Right kidney (tissue), 1 donor: ENCODE results near the gene CHTF18.

Experiments used
- DNase-seq: peaks from one replicate; pipeline ENCODE4 v3.0.0-alpha.2; 2016

Gene CHTF18

DNA sequence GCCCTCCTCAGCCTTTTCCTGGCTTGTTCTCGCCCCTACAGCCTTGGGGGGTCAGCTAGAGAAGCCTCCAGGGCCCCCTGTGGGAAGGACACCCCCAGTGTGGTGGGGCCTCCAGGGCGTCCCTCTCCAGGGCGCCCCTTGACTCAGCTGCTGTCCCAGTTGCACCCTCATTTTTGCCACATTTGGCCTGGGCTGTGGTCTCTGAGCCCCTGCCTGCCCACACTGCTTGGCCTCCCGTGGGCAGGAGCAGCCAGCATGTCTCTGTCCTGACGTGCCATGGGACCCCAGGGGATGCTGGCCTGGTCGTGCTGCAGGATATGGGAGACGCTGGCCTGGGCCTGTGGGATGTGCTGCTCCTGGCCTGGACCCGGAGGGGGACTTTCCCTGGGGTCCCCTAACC is 5.0 kb downstream of the CHTF18 start:
- no peak for DNase-seq

DNA sequence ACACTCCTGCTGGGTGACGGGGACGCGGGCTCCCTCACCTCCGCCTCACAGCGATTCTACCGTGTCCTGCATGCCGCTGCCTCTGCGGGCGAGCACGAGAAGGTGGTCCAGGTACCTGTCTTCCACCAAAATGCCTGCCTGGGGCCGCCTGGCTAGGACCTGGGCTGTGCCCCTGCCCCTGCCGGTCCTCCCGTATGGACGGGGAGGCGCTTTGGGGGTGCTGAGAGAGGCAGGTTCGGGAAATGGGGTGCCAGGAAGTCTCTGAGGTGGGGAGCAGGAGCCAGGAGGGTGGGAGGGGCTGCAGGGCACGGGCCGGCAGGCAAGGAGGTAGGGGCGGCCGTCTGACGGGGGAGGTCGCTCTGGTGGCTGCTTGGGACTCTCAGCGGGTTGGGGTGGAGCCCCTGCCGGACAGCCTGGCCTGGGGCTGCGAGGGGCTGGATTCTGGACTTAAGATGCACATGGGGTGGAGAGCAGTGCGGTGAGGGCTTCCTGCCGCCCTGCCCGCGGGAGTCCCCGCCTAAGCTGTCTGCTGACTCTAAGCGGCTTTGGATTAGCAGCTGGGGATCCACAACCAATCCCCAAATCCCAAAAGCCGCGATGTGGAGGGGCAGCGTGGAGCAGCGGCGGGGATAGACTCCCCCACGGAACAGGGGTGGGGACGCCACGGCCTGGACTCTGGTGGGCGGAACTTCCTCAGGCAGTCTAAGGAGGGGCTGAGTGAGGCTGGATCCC is 5.8 kb downstream of the CHTF18 start:
- DNase-seq: no peak

- DNase-seq: no peak
Observed at GRCh38 chr16:794853-795466, 6.5 kb downstream of the CHTF18 start.

DNA sequence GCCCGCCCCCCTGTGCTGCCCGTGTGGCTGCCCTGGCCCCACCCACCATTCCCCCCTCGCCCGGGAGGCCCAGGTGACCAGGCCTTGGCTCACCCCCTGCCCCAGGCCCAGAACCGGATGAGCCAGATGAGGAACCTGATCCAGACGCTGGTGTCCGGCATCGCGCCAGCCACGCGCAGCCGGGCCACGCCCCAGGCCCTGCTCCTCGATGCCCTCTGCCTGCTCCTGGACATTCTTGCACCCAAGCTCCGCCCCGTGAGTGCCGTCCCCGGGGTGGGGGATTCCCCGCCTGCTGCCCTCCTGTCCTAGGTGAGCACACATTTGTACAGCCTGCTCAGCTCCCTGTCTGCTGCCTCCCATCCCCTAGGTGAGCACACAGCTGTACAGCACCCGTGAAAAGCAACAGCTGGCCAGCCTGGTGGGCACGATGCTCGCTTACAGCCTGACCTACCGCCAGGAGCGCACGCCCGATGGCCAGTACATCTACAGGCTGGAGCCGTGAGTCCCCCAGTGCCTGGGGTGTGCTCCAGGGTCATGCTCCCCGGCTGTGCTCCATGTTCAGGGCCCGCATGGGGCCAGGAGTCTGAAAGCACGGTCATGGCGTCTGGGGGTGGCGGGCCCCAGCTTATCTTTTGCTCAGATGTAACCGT is 7.3 kb downstream of the CHTF18 start:
- DNase-seq: no peak

DNA sequence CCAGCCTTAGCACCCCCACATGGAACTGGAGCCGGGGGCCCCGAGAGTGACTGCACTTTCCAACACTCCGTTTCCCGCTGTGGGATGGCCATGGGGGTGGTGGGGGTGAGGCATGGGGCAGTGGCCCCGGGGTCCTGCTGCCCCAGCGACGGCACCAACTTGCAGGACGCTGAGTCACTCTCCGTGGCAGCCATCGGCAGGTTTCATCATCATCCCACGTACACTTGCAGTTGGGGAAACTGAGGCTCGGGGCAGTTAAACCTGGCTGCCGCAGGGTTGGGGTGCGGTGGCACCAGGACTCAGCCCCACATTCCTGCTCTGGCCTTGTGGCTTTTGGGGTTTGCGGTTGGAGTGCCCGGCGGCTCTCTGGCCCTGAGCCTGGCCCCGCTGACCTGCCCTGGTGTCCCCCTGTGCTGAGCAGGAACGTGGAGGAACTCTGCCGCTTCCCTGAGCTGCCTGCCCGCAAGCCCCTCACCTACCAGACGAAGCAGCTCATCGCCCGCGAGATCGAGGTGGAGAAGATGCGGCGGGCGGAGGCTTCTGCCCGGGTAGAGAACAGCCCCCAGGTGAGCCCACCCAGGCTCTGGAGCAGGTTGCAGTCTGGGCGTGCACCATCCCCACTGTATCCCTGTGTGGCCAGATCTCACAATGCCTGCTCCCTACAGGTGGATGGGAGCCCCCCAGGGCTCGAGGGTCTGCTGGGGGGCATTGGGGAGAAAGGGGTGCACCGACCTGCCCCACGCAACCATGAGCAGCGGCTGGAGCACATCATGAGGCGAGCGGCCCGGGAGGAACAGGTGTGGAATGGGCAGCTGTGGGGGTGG is 8.1 kb downstream of the CHTF18 start:
- DNase-seq: no peak

DNA sequence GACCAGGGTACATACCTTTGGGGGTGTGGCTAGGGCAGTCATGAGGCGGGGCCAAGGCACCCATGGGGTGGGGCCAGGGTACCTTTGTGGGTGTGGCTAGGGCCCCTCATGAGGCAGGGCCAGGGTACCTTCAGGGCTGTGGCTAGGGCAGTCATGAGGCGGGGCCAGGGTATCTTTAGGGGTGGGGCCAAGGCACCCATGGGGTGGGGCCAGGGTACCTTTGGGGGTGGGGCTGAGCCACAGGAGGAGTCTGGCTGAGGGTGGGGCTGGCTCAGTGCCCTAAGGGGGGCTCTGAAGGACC is 8.7 kb downstream of the CHTF18 start:
- DNase-seq: no peak

DNA sequence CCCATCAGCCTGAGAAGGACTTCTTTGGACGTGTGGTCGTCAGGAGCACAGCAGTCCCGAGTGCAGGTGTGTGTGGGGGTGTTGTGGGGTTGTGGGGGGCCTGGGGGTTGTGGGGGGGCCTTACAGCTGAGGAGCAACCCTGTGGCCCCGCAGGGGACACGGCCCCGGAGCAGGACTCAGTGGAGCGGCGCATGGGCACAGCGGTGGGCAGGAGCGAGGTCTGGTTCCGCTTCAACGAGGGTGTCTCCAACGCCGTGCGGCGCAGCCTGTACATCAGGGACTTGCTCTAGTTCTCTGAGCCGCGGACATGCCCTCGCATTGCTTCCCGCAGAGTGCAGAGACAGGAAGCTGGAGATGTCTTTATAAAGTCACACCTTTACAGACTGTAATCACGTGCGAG is 9.3 kb downstream of the CHTF18 start:
- DNase-seq: no peak

- DNase-seq: no peak
Observed at GRCh38 chr16:798666-799065, 10.2 kb downstream of the CHTF18 start.

DNA sequence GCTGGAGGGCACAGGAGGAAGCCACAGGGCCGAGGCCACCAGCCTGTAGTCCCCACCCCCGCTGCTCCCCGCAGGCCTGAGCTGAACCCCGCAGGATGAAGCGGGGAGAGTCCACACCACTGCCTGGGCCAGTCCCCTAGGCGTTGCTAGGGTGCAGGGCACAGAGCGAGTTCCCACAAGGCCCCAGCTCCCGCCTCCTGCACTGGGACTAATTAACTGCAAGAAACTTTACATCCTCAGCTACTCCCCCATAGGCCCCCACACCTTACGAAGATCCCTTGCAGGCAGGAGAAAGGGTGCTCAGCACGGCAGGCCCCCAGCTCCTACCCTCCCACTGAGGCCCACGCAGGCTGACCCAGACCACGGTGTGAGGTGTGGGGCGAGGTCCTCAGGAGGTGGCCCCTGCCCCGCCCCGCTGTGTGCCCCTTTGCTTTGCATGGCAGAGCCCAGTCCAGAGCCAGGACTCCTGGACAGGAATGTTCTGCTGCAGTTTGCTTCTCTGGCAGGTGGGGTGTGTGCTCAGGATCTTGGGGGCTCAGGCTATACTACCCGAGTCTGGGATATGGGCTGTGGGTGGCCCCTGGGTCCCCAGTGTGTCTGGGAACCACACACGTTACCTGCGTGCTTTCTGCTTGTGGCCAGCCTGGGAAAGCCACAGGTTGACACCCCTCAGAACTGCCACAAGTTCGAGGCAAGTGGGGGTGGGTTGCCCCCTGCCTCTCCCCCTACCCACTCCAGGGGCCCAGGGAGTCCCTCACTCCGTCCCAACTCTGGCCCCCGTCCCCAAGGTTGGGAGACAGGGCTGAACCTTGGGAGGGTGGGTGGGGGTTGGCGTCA is 10.9 kb downstream of the CHTF18 start:
- DNase-seq: no peak

DNA sequence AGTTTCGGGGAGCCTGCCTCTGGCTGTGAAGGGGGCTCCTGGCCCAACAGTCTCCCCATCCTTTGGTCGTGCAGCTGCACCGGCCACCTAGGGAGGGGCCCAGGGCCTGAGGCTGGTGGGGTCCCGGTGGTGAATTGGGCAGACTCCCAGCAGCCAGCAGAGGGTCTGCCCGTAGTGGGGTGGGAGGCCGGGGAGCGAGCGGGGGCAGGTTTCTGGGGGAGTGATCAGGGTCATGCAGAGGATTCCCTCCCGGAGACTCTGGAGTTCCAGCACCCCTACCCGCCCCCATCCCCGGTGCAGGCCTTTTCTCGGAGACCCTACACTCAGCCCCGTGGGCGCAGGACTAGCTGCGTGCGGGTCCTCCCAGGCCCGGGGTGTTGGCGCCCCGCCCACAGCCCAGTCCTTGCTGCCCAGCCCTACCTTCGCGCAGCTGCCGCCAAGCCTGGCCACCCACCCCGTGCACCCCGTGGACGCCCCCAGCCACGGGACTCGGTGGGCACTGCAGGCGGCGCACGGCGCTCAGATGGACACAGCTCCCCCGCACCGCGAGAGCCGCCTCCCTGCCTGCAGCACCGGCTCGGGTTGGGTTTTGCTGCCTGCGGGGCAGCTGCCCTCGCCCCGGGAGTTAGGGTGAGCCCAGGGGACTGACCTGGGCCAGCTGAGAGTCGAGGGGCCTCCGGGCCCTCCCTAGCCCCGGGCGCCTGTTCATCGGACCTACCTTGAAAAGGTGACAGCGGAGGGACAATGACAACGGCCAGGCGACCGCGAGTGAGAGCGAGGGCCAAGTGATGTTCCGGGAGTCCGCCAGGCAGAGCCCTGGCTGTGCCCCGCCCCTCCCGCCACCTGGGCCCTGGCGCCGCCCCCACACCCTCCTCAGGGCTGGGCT is 11.8 kb downstream of the CHTF18 start, which contains the start of gene GNG13:
Gene GNG13, minus strand, starts transcription at position 787 of the 886 bp plus-strand sequence. CDS start 1,657 bp downstream, outside the sequence.
- no peak for DNase-seq

- no peak for DNase-seq
Observed at GRCh38 chr16:800834-801511, 12.6 kb downstream of the CHTF18 start.

- no peak for DNase-seq
Observed at GRCh38 chr16:801584-802363, 13.4 kb downstream of the CHTF18 start.

- no peak for DNase-seq
Observed at GRCh38 chr16:802461-802860, 14.0 kb downstream of the CHTF18 start.

DNA sequence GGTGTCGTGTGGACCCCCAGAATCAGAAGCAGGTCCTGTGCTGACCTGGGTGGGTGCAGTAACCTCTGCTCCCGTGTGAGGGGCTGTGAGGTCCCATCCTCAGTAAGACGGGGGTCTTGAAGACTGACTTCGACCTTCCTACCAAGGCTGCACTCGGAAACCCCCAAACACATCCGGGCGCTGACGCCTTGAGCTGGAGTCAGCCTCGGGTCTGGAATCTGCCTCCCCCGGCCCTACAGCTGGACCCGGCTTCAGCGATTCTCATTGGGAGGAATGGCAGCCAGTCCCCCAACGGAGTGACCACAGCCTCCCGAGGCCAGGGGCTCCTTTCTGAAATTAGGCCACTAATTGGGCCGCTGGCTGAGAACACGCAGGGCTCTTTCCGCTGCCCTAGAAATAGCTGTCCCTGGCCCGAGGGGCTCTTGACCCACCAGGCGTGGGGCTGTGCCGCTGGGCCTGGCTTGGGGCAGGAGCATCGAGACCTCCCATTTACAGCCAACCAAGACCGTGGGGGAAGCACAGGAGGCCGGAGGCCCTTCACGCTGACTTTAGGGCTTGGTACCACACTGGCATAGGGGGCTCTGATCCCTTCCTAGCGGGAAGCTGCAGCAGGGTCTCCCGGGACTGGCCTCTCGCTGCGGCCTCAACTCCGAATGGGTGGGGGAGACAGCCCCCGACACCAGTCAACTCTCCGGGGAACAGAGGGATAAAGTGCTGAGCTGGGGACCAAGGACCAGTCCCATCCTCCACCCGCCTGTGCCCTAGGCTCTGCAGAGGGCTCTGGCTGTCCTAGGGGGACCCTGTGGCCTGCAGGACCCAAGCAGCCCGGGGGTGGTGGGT is 14.7 kb downstream of the CHTF18 start:
- DNase-seq: no peak

GRCh38 chr16:803754-804080 is 15.3 kb downstream of the CHTF18 start:
- DNase-seq: no peak

DNA sequence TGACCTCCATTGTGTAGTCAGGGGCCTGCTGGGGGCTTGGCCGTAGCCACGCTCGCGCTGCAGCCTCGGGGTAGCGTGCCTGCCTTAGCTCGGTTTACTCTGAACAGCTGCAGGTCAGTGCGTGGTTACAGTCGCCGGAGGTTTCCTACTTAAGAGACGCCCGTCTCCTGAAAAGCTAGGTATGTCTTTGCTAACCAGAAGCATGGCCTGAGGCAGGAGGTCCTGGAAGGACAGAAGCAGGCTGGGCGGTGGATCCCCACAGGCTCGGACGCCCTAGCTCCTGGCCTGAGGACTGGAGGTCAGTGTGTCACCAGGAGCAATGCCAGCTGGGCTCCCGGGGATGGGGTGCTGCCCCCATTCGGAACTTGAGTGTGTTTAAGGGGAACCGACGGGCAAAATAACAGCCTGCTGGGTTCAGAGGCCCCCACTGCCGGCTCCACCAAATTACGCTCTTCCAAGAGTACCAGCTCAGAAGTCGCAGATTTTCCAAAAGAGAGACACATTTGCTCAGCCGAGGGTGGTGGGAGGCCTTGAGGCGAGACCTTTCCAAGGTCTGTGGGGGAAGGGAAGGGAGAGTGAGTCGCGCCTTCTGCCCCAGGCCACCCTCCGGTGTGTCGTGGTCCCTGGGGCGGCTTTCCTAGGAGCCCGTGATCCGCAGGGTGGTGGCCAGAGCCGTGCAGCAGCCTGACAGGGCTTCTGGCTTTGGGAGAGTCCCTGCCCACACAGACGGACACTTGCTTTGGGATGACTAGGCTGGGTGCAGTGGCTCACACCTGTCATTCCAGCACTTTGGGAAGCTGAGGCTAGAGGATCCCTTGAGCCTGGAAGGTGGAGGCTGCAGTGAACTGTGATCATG is 16.0 kb downstream of the CHTF18 start:
- no peak for DNase-seq

DNA sequence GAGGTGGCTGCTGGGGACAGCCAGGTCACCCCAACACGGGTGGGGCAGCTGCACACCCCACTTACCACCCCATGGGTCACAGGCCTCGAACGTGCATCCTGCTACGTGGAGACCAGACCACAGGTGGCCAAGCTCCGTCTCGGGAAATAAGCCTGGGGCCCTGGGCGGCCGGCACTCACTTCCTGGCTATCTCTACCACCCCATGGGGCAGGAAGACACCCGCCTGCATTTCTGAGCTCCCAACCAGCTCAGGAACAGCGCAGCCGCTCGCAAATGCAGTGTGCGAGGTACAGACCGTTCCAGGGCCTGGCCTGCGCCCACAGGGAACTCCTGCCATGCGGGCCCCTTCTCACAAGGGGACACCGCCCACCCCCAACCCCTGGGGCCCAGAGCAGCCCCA is 17.1 kb downstream of the CHTF18 start:
- no peak for DNase-seq
